ENCODE results near the gene CHST13. TPM values are rescaled to one million over a fixed set of nuclear protein-coding genes. Genes with fewer than 3 reads are reported as not detected.

CHST13 gene
- polyA plus RNA-seq, 3 donors from 2014 or later, result 0.67 TPM; not detected in 2

DNA sequence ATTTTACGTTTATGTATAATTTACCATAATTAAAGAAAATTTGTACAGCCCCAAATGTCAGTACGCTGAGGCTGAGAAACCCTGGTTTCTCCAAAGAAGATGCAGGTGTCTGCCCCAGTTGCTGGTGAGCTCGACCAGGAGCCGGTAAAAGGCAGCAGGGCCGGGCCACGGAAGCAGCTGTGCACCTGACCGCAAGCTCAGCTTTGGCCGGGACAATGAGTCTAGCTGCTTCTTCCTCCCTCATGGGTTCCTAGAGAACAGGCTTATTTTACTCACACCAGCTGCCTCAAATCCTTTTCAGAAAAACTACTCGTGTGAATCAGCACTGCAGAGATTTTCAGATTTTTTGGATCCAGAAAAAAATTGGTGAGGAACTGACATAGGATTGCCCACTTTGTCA, 30.2 kb upstream of the CHST13 start:
- DNase-seq, result no peak
- H3K36me3 Mint-ChIP-seq, result no peaks in the 10 kb centered on the region
- H3K27me3 Mint-ChIP-seq (ENCODE audit: low read depth in 3 of 3), result peaks cover 0 to 1% (median 0%) of the 10 kb centered on the region in 3 donors
- no peak overlapping the region for H3K27ac Mint-ChIP-seq
- peaks cover 0 to 4% of the 10 kb centered on the region in 2 donors for H3K4me1 Mint-ChIP-seq
- no peak overlapping the region for H3K4me3 Mint-ChIP-seq
- no peaks in the 10 kb centered on the region for H3K9me3 Mint-ChIP-seq

DNA sequence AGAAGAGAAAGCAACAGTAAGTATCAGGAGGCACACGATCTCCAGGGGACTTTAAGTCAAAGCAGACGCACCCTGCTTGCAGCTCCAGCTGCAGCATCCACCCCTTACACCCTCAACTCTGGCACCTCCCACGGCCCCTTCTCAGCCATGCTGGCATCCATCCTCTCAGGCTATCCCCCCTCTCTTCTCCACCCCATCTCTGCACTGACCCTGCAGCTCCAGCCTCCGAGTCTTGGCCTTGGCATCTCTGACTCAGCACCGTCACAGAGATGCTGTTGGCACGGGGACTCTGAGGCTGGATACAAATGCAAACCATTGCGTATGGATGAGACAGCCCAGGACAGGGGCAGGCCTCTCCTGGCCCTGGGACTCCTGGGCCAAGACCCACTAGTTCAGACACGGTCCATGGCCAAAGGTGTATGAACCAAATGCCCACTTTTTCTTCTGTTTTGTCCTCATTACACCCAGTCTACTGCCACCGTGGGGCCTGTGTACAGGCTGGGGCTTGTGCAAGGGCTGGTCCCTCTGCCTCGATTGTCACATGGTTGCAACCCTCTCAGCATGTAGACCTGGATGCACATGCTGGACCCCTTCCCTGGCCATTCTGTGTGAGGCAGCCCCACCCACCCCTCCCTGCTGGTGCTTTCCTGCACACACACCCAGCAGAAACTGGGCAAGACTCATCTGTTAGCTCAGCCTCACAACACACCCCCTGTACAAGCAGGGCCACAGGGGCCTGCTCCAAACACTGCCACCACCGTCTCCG, 29.6 kb upstream of the CHST13 start:
- peaks cover 0 to under 1% (median 0%) of the 10 kb centered on the region in 3 donors for H3K27me3 Mint-ChIP-seq (ENCODE audit: low read depth in 3 of 3)
- peaks cover 0 to 4% of the 10 kb centered on the region in 2 donors for H3K4me1 Mint-ChIP-seq
- no peaks in the 10 kb centered on the region for H3K9me3 Mint-ChIP-seq
- H3K36me3 Mint-ChIP-seq, result no peaks in the 10 kb centered on the region
- H3K4me3 Mint-ChIP-seq, result no peak overlapping the region
- no peak for DNase-seq
- no peak overlapping the region for H3K27ac Mint-ChIP-seq

DNA sequence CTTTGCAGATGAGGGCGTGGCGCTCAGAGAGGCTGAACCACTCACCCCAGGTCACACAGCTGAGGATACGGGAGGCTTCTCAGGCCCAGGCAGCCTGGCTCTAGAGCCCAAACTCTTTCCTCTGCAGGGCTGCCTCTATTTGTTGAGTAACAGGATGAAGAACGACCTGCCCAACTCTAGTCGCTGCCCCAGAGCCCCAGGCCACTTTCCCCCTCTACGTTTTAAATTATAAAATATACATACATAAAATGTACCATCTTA, 29.1 kb upstream of the CHST13 start:
- Mint-ChIP-seq H3K27ac (no peak overlapping the region), H3K9me3 (no peaks in the 10 kb centered on the region)

GRCh38 chr3:126495786-126496185, 28.2 kb upstream of the CHST13 start:
- H3K9me3 Mint-ChIP-seq, result no peaks in the 10 kb centered on the region
- DNase-seq, result no peak
- peaks cover 0 to 4% of the 10 kb centered on the region in 2 donors for H3K4me1 Mint-ChIP-seq
- no peaks in the 10 kb centered on the region for H3K36me3 Mint-ChIP-seq
- H3K4me3 Mint-ChIP-seq, result no peak overlapping the region
- no peaks in the 10 kb centered on the region for H3K27me3 Mint-ChIP-seq (ENCODE audit: low read depth in 3 of 3)
- no peak overlapping the region for H3K27ac Mint-ChIP-seq

More for the DNA sequence above, 29.1 kb upstream of the CHST13 start:
- Mint-ChIP-seq H3K36me3 (no peaks in the 10 kb centered on the region), H3K4me1 (peaks cover 0 to 4% of the 10 kb centered on the region in 2 donors), H3K27me3 (ENCODE audit: low read depth in 3 of 3) (no peaks in the 10 kb centered on the region), H3K4me3 (no peak overlapping the region)
- no peak for DNase-seq

GRCh38 chr3:126496894-126497850, 26.8 kb upstream of the CHST13 start:
- H3K9me3 Mint-ChIP-seq, result no peaks in the 10 kb centered on the region
- peak overlapping the region in 2 of 5 donors; percentile 18 to 33 for H3K4me3 Mint-ChIP-seq
- peak overlapping the region in 5 of 6 donors; percentile 7 to 89 (median 72) for H3K27ac Mint-ChIP-seq
- H3K27me3 Mint-ChIP-seq (ENCODE audit: low read depth in 3 of 3), result peaks cover 0 to 2% (median 0%) of the 10 kb centered on the region in 3 donors
- H3K36me3 Mint-ChIP-seq, result no peaks in the 10 kb centered on the region
- DNase-seq, result peak in 1 of 3 donors; percentile 27
- H3K4me1 Mint-ChIP-seq, result peaks cover 0 to 4% of the 10 kb centered on the region in 2 donors

DNA sequence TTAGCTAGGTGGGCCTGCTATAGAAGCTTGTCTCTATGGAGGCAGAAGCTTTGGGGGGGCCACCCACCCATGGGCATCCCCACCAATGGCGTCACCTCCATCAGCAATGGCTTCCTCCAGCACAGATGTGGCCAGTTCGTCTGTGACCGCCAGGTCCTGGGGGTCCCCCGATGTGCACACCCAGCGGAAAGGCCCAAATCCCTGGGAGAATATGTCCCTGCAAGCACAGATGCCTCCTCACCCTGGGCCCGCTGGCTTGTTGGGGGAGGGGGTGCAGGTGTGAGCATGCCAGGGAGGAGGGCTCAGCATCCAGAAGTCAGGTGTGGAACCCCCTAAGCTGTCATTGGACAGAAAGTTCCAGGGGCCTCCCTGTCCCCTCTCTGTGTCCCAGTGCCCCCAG, 26.0 kb upstream of the CHST13 start:
- H3K9me3 Mint-ChIP-seq, result no peaks in the 10 kb centered on the region
- H3K4me1 Mint-ChIP-seq, result peaks cover 0 to 4% of the 10 kb centered on the region in 2 donors

GRCh38 chr3:126498461-126498860, 25.5 kb upstream of the CHST13 start:
- no peaks in the 10 kb centered on the region for H3K9me3 Mint-ChIP-seq
- H3K4me1 Mint-ChIP-seq, result peaks cover 0 to 4% of the 10 kb centered on the region in 2 donors
- no peak overlapping the region for H3K27ac Mint-ChIP-seq
- H3K27me3 Mint-ChIP-seq (ENCODE audit: low read depth in 3 of 3), result peaks cover 0 to 2% (median 0%) of the 10 kb centered on the region in 3 donors
- H3K4me3 Mint-ChIP-seq, result no peak overlapping the region
- no peaks in the 10 kb centered on the region for H3K36me3 Mint-ChIP-seq
- no peak for DNase-seq

More for the DNA sequence above, 26.0 kb upstream of the CHST13 start:
- no peak for DNase-seq
- no peak overlapping the region for H3K27ac Mint-ChIP-seq
- peaks cover 0 to 2% (median 0%) of the 10 kb centered on the region in 3 donors for H3K27me3 Mint-ChIP-seq (ENCODE audit: low read depth in 3 of 3)
- H3K4me3 Mint-ChIP-seq, result no peak overlapping the region
- H3K36me3 Mint-ChIP-seq, result no peaks in the 10 kb centered on the region

DNA sequence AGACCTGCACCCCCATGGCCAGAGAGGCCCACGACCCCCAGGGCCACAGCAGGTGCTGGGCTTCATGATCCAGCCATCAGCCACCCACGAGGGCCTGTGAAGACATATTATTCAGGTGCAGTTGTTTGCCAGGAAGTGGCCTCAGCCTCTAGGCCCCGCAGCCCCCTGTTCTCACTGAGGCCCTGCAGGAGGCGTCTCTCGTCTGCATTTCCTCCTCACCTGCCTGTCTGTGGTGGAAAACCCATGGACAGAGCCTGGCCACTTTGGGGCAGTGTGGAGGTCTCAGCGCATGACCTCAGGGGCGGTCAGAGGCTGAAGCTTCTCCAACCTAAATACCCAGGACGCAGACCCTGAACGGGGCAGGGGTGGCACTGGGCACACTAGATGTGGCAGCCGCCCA, 25.0 kb upstream of the CHST13 start:
- no peak for DNase-seq
- Mint-ChIP-seq H3K27ac (no peak overlapping the region), H3K9me3 (no peaks in the 10 kb centered on the region), H3K36me3 (no peaks in the 10 kb centered on the region), H3K4me1 (peaks cover 0 to 4% of the 10 kb centered on the region in 2 donors), H3K4me3 (no peak overlapping the region), H3K27me3 (ENCODE audit: low read depth in 3 of 3) (peaks cover 0 to 2% (median 0%) of the 10 kb centered on the region in 3 donors)

DNA sequence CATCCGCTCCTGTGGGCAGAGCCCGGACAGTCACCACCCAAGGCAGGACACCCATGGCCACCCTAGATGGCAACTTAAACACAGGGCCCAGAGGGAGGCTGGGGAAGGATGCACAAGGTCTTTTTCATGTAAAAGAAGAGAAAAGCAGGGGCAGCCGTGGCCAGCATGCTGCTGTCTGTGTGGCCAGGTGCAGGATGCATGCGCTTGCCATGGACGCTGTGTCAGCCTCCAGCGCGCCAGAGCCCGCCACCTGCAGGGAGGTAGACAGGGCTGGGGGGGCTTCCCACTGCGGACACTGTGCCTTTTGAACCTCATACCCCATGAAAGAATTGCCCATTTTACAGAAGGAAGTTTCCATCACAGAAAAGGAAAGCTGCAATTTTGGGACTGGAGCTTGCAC, 24.6 kb upstream of the CHST13 start:
- Mint-ChIP-seq H3K9me3 (no peaks in the 10 kb centered on the region), H3K4me3 (no peak overlapping the region)

GRCh38 chr3:126500016-126500415, 23.9 kb upstream of the CHST13 start:
- Mint-ChIP-seq H3K27ac (no peak overlapping the region), H3K9me3 (no peaks in the 10 kb centered on the region), H3K4me1 (peaks cover 0 to 4% of the 10 kb centered on the region in 2 donors), H3K36me3 (no peaks in the 10 kb centered on the region), H3K4me3 (no peak overlapping the region), H3K27me3 (ENCODE audit: low read depth in 3 of 3) (peaks cover 0 to 4% (median 3%) of the 10 kb centered on the region in 3 donors)
- no peak for DNase-seq

More for the DNA sequence above, 24.6 kb upstream of the CHST13 start:
- no peak for DNase-seq
- no peak overlapping the region for H3K27ac Mint-ChIP-seq
- H3K36me3 Mint-ChIP-seq, result no peaks in the 10 kb centered on the region
- H3K4me1 Mint-ChIP-seq, result peaks cover 0 to 4% of the 10 kb centered on the region in 2 donors
- peaks cover 0 to 2% (median 0%) of the 10 kb centered on the region in 3 donors for H3K27me3 Mint-ChIP-seq (ENCODE audit: low read depth in 3 of 3)

- Mint-ChIP-seq H3K27me3 (ENCODE audit: low read depth in 3 of 3) (peaks cover 0 to 4% (median 3%) of the 10 kb centered on the region in 3 donors), H3K36me3 (no peaks in the 10 kb centered on the region), H3K27ac (no peak overlapping the region), H3K4me1 (peaks cover 0 to 4% of the 10 kb centered on the region in 2 donors), H3K4me3 (no peak overlapping the region), H3K9me3 (no peaks in the 10 kb centered on the region)
- DNase-seq, result no peak
These were observed 22.9 kb upstream of the CHST13 start for GRCh38 chr3:126501054-126501453.

DNA sequence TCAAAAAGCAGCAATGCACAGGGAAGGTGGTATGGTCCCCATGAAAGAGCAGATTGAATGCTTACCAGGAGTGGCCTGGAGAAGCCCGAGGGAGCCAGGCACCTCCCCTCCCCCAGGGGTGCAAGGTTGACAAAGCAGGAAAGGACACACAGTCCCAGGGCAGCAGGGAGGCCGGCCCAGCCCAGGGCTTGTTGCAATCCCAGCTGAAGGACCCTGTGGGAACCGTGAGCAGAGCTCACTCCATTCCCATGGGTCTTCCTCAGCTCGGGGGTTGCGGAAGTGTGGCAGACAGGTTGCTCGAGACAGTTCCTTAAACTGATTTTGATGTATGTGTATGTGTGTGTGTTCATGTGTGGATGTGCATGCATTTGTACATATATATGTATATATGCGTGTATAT, 22.2 kb upstream of the CHST13 start:
- Mint-ChIP-seq H3K4me1 (peaks cover 0 to 4% of the 10 kb centered on the region in 2 donors), H3K4me3 (no peak overlapping the region), H3K9me3 (no peaks in the 10 kb centered on the region), H3K36me3 (no peaks in the 10 kb centered on the region), H3K27ac (no peak overlapping the region), H3K27me3 (ENCODE audit: low read depth in 3 of 3) (peaks cover 0 to 4% (median 3%) of the 10 kb centered on the region in 3 donors)
- no peak for DNase-seq

- Mint-ChIP-seq H3K27ac (no peak overlapping the region), H3K27me3 (ENCODE audit: low read depth in 3 of 3) (peaks cover 0 to 5% (median 3%) of the 10 kb centered on the region in 3 donors), H3K4me3 (no peak overlapping the region), H3K9me3 (no peaks in the 10 kb centered on the region), H3K36me3 (no peaks in the 10 kb centered on the region), H3K4me1 (no peaks in the 10 kb centered on the region)
- no peak for DNase-seq
These were observed 21.3 kb upstream of the CHST13 start for GRCh38 chr3:126502656-126503055.

- H3K4me3 Mint-ChIP-seq, result no peak overlapping the region
- H3K36me3 Mint-ChIP-seq, result no peaks in the 10 kb centered on the region
- no peaks in the 10 kb centered on the region for H3K4me1 Mint-ChIP-seq
- H3K27ac Mint-ChIP-seq, result no peak overlapping the region
- no peaks in the 10 kb centered on the region for H3K9me3 Mint-ChIP-seq
- DNase-seq, result no peak
- H3K27me3 Mint-ChIP-seq (ENCODE audit: low read depth in 3 of 3), result peaks cover 0 to 5% (median 3%) of the 10 kb centered on the region in 3 donors
These were observed 20.3 kb upstream of the CHST13 start for GRCh38 chr3:126503701-126504100.

All from immature natural killer cell (primary cell).